HL-60 (cell line): ENCODE data around the gene PTGES3L.
A peak's percentile ranks its signal among the peaks of the same experiment; 100 is the strongest.

Experiments
- CTCF ChIP-seq: IDR thresholded peaks from one replicate; pipeline ENCODE4 v1.5.1; 2011; ENCODE audit warnings: low read length, control low read depth, inconsistent platforms; ENCODE audit not compliant: insufficient read depth
- POLR2AphosphoS5 ChIP-seq: IDR thresholded peaks from 2 replicates; pipeline ENCODE4 v1.6.1; 2012; ENCODE audit warnings: low read depth

GRCh38 chr17:43021741-43022512 is 42.0 kb upstream of the PTGES3L start, which contains the start of gene VAT1:
- TF ChIP-seq CTCF, result no peak
- peak; percentile 49 for TF ChIP-seq POLR2AphosphoS5
